ENCODE measurements around the gene SEC61A2. TPM values are rescaled to one million over a fixed set of nuclear protein-coding genes. Genes with fewer than 3 reads are reported as not detected.

The SEC61A2 gene
- total and polyA plus RNA-seq, 10 of the 15 experiments (the other 5 are each of a cell fraction or from before 2014, with no cell fraction given), result 3.0 to 36.2 (median 8.6) TPM

- WGBS (ENCODE audit: insufficient coverage, insufficient replicate concordance, low lambda C conversion rate, missing lambda C conversion rate), result 12% methylated on average over 13 of the region's 13 CpGs
- H2AFZ ChIP-seq (ENCODE audit: control insufficient read depth, low read depth, low read length), result no peak overlapping the region
- H3K36me3 ChIP-seq (ENCODE audit: control insufficient read depth in 2 of 2, insufficient read depth in 2 of 2, low read length in 1 of 2), result peaks cover 6 to 17% of the 10 kb centered on the region in 2 experiments
- H3K27ac ChIP-seq (ENCODE audit: control insufficient read depth, insufficient read depth), result no peak overlapping the region
- no peak for TF ChIP-seq HCFC1 (IDR thresholded peaks at IDR 0.05; ENCODE audit: low read length)
- no peak for TF ChIP-seq ELK1 (IDR thresholded peaks at IDR 0.05; ENCODE audit: low read depth, low read length)
- TF ChIP-seq RAD51 (IDR thresholded peaks at IDR 0.05), result no peak
- TF ChIP-seq CREM (IDR thresholded peaks at IDR 0.05; ENCODE audit: low read depth), result no peak
- TF ChIP-seq, protein P1, sequence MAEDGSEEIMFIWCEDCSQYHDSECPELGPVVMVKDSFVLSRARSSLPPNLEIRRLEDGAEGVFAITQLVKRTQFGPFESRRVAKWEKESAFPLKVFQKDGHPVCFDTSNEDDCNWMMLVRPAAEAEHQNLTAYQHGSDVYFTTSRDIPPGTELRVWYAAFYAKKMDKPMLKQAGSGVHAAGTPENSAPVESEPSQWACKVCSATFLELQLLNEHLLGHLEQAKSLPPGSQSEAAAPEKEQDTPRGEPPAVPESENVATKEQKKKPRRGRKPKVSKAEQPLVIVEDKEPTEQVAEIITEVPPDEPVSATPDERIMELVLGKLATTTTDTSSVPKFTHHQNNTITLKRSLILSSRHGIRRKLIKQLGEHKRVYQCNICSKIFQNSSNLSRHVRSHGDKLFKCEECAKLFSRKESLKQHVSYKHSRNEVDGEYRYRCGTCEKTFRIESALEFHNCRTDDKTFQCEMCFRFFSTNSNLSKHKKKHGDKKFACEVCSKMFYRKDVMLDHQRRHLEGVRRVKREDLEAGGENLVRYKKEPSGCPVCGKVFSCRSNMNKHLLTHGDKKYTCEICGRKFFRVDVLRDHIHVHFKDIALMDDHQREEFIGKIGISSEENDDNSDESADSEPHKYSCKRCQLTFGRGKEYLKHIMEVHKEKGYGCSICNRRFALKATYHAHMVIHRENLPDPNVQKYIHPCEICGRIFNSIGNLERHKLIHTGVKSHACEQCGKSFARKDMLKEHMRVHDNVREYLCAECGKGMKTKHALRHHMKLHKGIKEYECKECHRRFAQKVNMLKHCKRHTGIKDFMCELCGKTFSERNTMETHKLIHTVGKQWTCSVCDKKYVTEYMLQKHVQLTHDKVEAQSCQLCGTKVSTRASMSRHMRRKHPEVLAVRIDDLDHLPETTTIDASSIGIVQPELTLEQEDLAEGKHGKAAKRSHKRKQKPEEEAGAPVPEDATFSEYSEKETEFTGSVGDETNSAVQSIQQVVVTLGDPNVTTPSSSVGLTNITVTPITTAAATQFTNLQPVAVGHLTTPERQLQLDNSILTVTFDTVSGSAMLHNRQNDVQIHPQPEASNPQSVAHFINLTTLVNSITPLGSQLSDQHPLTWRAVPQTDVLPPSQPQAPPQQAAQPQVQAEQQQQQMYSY (CRISPR knock-in tag; IDR thresholded peaks at IDR 0.05), result no peak
- no peak for TF ChIP-seq NKRF (conservative IDR thresholded peaks at IDR 0.05)
- TF ChIP-seq TCF3 (IDR thresholded peaks at IDR 0.05; ENCODE audit: borderline replicate concordance, insufficient read depth, low read depth, low read length), result no peak
- TF ChIP-seq EP300 (IDR thresholded peaks at IDR 0.05; ENCODE audit: borderline replicate concordance in 1 of 2, control insufficient read depth in 1 of 2, low read depth in 2 of 2, low read length in 2 of 2), result no peak
- no peak for TF ChIP-seq ZZZ3 (IDR thresholded peaks at IDR 0.05; ENCODE audit: control insufficient read depth, insufficient read length, low read depth)
- TF ChIP-seq PAX5 (IDR thresholded peaks at IDR 0.05; ENCODE audit: borderline replicate concordance, low read depth, low read length), result no peak
- no peaks in the 10 kb centered on the region for H3K4me1 ChIP-seq (ENCODE audit: control insufficient read depth, insufficient read depth, low read length)
- ChIA-PET RAD21 (ENCODE audit: unreplicated experiment) (no interaction called here), POLR2A (no interaction called here), SMC1A (ENCODE audit: uncharacterized antibody, unreplicated experiment) (interaction anchor here (1.1 kb wide), 1 partner anchor 10 kb away, joined by 3 read pairs; no protein-coding TSS in a partner anchor), CTCF (interaction anchor here (0.9 kb wide), 1 partner anchor 50 kb away, joined by 3 read pairs; no protein-coding TSS in a partner anchor)
- H3K4me3 ChIP-seq, result no peak overlapping the region
- DNase-seq (ENCODE audit: low read depth, low spot score), result peak; percentile 31
- BruUV-seq (replicated peaks), result no TSS peak
- no peak for ATAC-seq
- H3K4me2 ChIP-seq (ENCODE audit: control insufficient read depth, insufficient read depth), result no peak overlapping the region
- no peaks in the 10 kb centered on the region for H3K9me3 ChIP-seq (replicated peaks; ENCODE audit: control insufficient read depth, insufficient read depth, low read length)
- in situ Hi-C loops (cut with MboI), result no loop called here
- no peaks in the 10 kb centered on the region for H3K79me2 ChIP-seq (ENCODE audit: control insufficient read depth, insufficient read depth, low read length)
- H3K27me3 ChIP-seq (replicated peaks in 1 of 2; ENCODE audit: control insufficient read depth in 2 of 2, insufficient read depth in 2 of 2, low read length in 1 of 2), result no peaks in the 10 kb centered on the region
- no peaks in the 10 kb centered on the region for H4K20me1 ChIP-seq (ENCODE audit: control insufficient read depth, insufficient read depth)
- no peak overlapping the region for H3K9ac ChIP-seq (ENCODE audit: control insufficient read depth, insufficient read depth, low read length)
- FAIRE-seq, result no peak
- intact Hi-C loops (cut with micrococcal nuclease; ENCODE audit: unreplicated experiment), result no loop called here
Measured at GRCh38 chr10:12181065-12181775, 51.7 kb downstream of the SEC61A2 start.
